GM23248 (cell line): ENCODE measurements around the gene COL23A1. TPM values are rescaled to one million over a fixed set of nuclear protein-coding genes. Genes with fewer than 3 reads are reported as not detected.

Experiments
- DNase-seq: peaks from one replicate; pipeline ENCODE4 v3.0.0-alpha.2; 2015
- H2AFZ ChIP-seq: fragments of 200-600 bp; sonication (generic); 2 replicates; pipeline ENCODE4 v1.6.1; 2016; ENCODE audit warnings: antibody characterized with exemption
- H3F3A ChIP-seq: fragments of 200-600 bp; sonication (generic); 2 replicates; pipeline ENCODE4 v1.6.1; 2016; ENCODE audit warnings: mild to moderate bottlenecking, antibody characterized with exemption, mixed run types; ENCODE audit not compliant: insufficient read depth
- H3K27ac ChIP-seq: fragments of 200-600 bp; sonication (generic); 2 replicates; pipeline ENCODE4 v1.5.1; 2016; ENCODE audit warnings: mild to moderate bottlenecking
- H3K27me3 ChIP-seq: fragments of 200-600 bp; sonication (generic); replicated peaks from 2 replicates; pipeline ENCODE4 v1.6.1; 2016; ENCODE audit warnings: mild to moderate bottlenecking; ENCODE audit not compliant: insufficient read depth
- H3K36me3 ChIP-seq: fragments of 200-600 bp; sonication (generic); 2 replicates; pipeline ENCODE4 v1.6.1; 2016; ENCODE audit warnings: low read depth, mild to moderate bottlenecking
- H3K4me1 ChIP-seq: fragments of 200-600 bp; sonication (generic); 2 replicates; pipeline ENCODE4 v1.6.1; 2016; ENCODE audit warnings: mild to moderate bottlenecking; ENCODE audit not compliant: insufficient read depth
- H3K4me2 ChIP-seq: fragments of 200-600 bp; sonication (generic); one replicate; pipeline ENCODE4 v1.6.1; 2016; ENCODE audit warnings: mild to moderate bottlenecking; ENCODE audit not compliant: unreplicated experiment
- H3K4me3 ChIP-seq: fragments of 200-600 bp; sonication (generic); 2 replicates; pipeline ENCODE4 v1.5.1; 2016; ENCODE audit warnings: mild to moderate bottlenecking
- H3K79me2 ChIP-seq: fragments of 200-600 bp; sonication (generic); 2 replicates; pipeline ENCODE4 v1.6.1; 2016; ENCODE audit warnings: mild to moderate bottlenecking; ENCODE audit not compliant: insufficient read depth
- H3K9ac ChIP-seq: fragments of 200-600 bp; sonication (generic); 2 replicates; pipeline ENCODE4 v1.6.1; 2016; ENCODE audit warnings: mild to moderate bottlenecking
- H3K9me2 ChIP-seq: fragments of 200-600 bp; sonication (generic); 2 replicates; pipeline ENCODE4 v1.6.1; 2016; ENCODE audit warnings: mixed run types, mild to moderate bottlenecking, moderate library complexity; ENCODE audit not compliant: insufficient read depth
- H3K9me3 ChIP-seq: fragments of 200-600 bp; sonication (generic); one replicate; pipeline ENCODE4 v1.6.1; 2017; ENCODE audit warnings: low read depth
- H4K20me1 ChIP-seq: fragments of 200-600 bp; sonication (generic); 2 replicates; pipeline ENCODE4 v1.6.0; 2016; ENCODE audit not compliant: insufficient read depth
- EZH2 ChIP-seq: fragments of 200-600 bp; sonication (generic); IDR thresholded peaks from 2 replicates; pipeline ENCODE4 v1.6.1; 2018; ENCODE audit warnings: antibody characterized with exemption, mild to moderate bottlenecking; ENCODE audit not compliant: insufficient read depth, poor library complexity, severe bottlenecking
- EZH2phosphoT487 ChIP-seq: fragments of 200-600 bp; sonication (generic); IDR thresholded peaks from 2 replicates; pipeline ENCODE4 v1.6.1; 2018; ENCODE audit warnings: antibody characterized with exemption, moderate library complexity, mild to moderate bottlenecking, low read depth; ENCODE audit not compliant: insufficient read depth
- WGBS, 2 experiments: methylation state at CpG; one replicate each; pipeline ENCODE4 v1.1.6; 2015 to 2017; ENCODE audit warnings: low lambda C conversion rate in 2 of 2, low coverage in 1 of 2; ENCODE audit errors: missing lambda C conversion rate in 2 of 2; 5-methylcytosine and 5-hydroxymethylcytosine counted together
- in situ Hi-C: fragments of 300-500 bp; cut with MboI; formaldehyde crosslinking; loops from 2 replicates; pipeline ENCODE4 v1.15.0; 2020
- polyA plus RNA-seq: library from polyadenylated mRNA; unstranded; fragments of >200 nt; fragmentation: Nextera tagmentation; extraction: Ambion mirVana; gene quantifications from 2 replicates; pipeline ENCODE4 v1.2.1, GENCODE V29; 2016
- total RNA-seq: library from RNA; depleted of rRNA; stranded (reverse); fragments of >200 nt; shearing (Covaris generic); gene quantifications from 2 replicates; pipeline ENCODE4 v1.2.3, GENCODE V29; 2014

The COL23A1 gene
- total and polyA plus RNA-seq, 2 experiments from 2014 or later = not detected

DNA sequence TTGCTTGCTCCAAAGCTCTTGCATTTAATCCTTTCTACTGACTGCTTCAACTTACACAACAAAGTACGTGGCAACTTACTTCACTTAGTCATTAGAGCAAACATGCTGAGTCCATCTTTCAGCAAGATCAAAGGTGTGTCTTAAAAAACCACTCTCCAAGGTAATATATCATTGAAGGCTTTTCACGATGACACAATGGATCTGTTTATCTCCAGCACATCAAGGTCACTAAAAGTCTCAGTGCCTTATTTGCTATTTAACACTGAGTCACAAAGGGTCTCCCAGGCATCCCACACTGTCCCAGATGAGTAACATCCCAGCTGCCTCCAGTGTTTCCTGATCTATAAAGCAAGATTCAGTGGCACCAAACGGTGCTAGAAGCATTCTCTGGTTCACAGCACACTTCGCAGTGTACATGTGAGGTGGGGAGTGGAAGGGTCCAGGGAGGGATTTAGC lies 40.3 kb upstream of the COL23A1 start:
- peaks cover 12% of the 10 kb centered on the region for H3K79me2 ChIP-seq
- H3K4me3 ChIP-seq = no peak overlapping the region
- H3K36me3 ChIP-seq = no peaks in the 10 kb centered on the region
- no peaks in the 10 kb centered on the region for H3K9me3 ChIP-seq
- WGBS, 2 experiments = 38% methylated on average over 4 of the region's 4 CpGs
- no peak overlapping the region for H3K27ac ChIP-seq
- H3K4me1 ChIP-seq = no peaks in the 10 kb centered on the region; the same call in 1 of the 2 replicates
- no peak overlapping the region for H2AFZ ChIP-seq
- no peak overlapping the region for H3K4me2 ChIP-seq
- peak; percentile 36 for DNase-seq
- H3F3A ChIP-seq = peaks cover 8% of the 10 kb centered on the region
- TF ChIP-seq EZH2phosphoT487 (no peak), EZH2 (no peak)
- H3K9ac ChIP-seq = no peak overlapping the region
- H3K27me3 ChIP-seq = no peaks in the 10 kb centered on the region
- in situ Hi-C loops = no loop called here
- no peaks in the 10 kb centered on the region for H3K9me2 ChIP-seq
- no peaks in the 10 kb centered on the region for H4K20me1 ChIP-seq

DNA sequence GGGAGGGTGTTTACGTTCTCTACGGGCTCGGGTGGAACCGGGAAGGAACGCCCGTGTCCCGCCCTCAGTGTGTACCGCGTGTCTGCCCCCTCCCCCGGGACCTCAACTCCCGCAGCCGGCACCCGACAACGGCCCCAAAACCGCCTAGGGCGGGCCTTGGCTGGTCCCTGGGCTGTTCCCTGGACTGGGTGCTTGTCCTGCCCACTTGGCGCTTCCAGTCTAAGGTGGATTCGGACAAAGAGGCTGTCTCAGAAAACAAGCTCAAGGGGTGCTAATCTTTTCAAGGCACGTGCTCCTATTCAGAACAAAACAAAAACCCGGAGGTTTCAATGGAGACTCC lies 37.0 kb upstream of the COL23A1 start:
- H3K79me2 ChIP-seq = peaks cover 44% of the 10 kb centered on the region
- peak overlapping the region; percentile 44 for H3K4me2 ChIP-seq
- no peak for DNase-seq
- H3K4me3 ChIP-seq = peak overlapping the region; percentile 73
- H3K36me3 ChIP-seq = peaks cover 9% of the 10 kb centered on the region
- H3F3A ChIP-seq = peaks cover 28% of the 10 kb centered on the region
- no peaks in the 10 kb centered on the region; the same call in 1 of the 2 replicates for H4K20me1 ChIP-seq
- no peak overlapping the region; the same call in 1 of the 2 replicates for H3K27ac ChIP-seq
- no peak for TF ChIP-seq EZH2phosphoT487
- TF ChIP-seq EZH2 = no peak
- no peaks in the 10 kb centered on the region for H3K9me2 ChIP-seq
- H3K9me3 ChIP-seq = no peaks in the 10 kb centered on the region
- in situ Hi-C loops = no loop called here
- H3K27me3 ChIP-seq = no peaks in the 10 kb centered on the region
- peak overlapping the region; percentile 63 for H3K9ac ChIP-seq
- peaks cover 24% of the 10 kb centered on the region for H3K4me1 ChIP-seq
- 0 to 1% methylated on average over 11 to 18 of the region's 20 CpGs for WGBS, 2 experiments
- H2AFZ ChIP-seq = peak overlapping the region; percentile 95

DNA sequence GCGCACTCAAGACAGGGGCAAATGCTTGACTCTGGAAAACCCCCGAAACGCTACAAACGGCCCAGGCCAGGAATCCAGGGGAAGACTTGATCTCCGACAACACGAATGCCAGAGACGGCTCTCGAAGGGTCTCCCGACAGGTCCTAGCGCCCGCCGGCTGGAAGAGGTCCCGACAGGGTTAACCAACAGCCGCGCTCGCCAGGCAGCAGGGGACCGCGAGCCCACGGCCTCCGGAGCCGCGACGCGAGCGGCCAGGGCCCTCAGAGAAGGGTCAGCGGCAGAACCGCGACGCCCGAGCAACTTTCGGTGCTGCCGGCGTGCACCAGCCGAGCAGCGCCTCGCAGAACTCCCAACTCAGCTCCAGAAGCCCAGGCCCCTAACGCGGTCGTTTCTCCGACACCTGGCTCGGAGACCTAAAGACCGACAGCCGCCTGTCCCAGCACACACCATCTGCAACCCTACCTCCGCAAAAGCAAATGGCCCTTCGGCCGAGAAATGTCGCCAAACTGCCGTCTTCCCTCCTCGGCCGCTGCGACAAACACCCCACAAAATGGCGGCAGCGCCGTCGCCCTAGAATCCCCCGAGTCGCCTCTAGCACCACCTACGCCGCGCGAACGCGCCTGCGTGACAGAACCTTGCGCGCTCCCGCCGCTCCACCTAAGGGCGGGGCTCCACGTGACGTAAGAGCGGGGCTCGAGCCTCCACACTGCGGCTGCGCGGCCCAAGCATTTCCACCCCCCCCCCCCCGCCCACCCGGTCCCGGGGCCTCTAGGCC lies 36.5 kb upstream of the COL23A1 start, which contains the start of gene CLK4:
TSS of gene CLK4 (minus strand) at position 567 of the 775 bp plus-strand sequence. CDS start 3,634 bp downstream, outside the sequence.
- TF ChIP-seq EZH2phosphoT487 = no peak
- Histone ChIP-seq H3K4me3 (peak within 1 kb of the TSS; percentile 98), H3K79me2 (peaks cover 50% of the 10 kb centered on the region), H3K4me1 (peaks cover 24% of the 10 kb centered on the region), H2AFZ (peak within 1 kb of the TSS; percentile 95), H3K9ac (peak within 1 kb of the TSS; percentile 96), H3K9me2 (no peaks in the 10 kb centered on the region), H3K27ac (peak within 1 kb of the TSS; percentile 81), H3F3A (peaks cover 28% of the 10 kb centered on the region), H3K27me3 (no peaks in the 10 kb centered on the region), H4K20me1 (no peaks in the 10 kb centered on the region; the same call in 1 of the 2 replicates), H3K4me2 (peak within 1 kb of the TSS; percentile 97), H3K9me3 (no peaks in the 10 kb centered on the region), H3K36me3 (peaks cover 14% of the 10 kb centered on the region)
- DNase-seq = peak; percentile 99
- WGBS, 2 experiments = 1 to 2% methylated on average over 51 to 77 of the region's 79 CpGs
- in situ Hi-C loops = no loop called here

GRCh38 chr5:178625679-178626483 lies 35.7 kb upstream of the COL23A1 start:
- H3K36me3 ChIP-seq = peaks cover 22% of the 10 kb centered on the region
- H3F3A ChIP-seq = peaks cover 28% of the 10 kb centered on the region
- peak overlapping the region; percentile 81 for H3K27ac ChIP-seq
- H4K20me1 ChIP-seq = no peaks in the 10 kb centered on the region; the same call in 1 of the 2 replicates
- peak overlapping the region; percentile 84 for H2AFZ ChIP-seq
- no peaks in the 10 kb centered on the region for H3K9me2 ChIP-seq
- in situ Hi-C loops = no loop called here
- H3K4me1 ChIP-seq = peaks cover 24% of the 10 kb centered on the region
- H3K79me2 ChIP-seq = peaks cover 58% of the 10 kb centered on the region
- peak; percentile 68 for DNase-seq
- peak overlapping the region; percentile 96 for H3K9ac ChIP-seq
- H3K9me3 ChIP-seq = no peaks in the 10 kb centered on the region
- no peaks in the 10 kb centered on the region for H3K27me3 ChIP-seq
- H3K4me3 ChIP-seq = peak overlapping the region; percentile 98
- TF ChIP-seq EZH2 (no peak), EZH2phosphoT487 (no peak)
- H3K4me2 ChIP-seq = peak overlapping the region; percentile 97
- 0 to 1% methylated on average over 23 of the region's 23 CpGs for WGBS, 2 experiments
